KMS-11 (cell line): ENCODE data around the gene MAP3K2.

Experiments
- H2AFZ ChIP-seq: fragments of 200-600 bp; sonication (generic); 2 replicates; pipeline ENCODE4 v1.6.1; 2016; ENCODE audit warnings: antibody characterized with exemption, mixed run types, low read depth
- H3K27ac ChIP-seq: fragments of 200-600 bp; sonication (generic); 2 replicates; pipeline ENCODE4 v1.6.1; 2016; ENCODE audit warnings: mild to moderate bottlenecking, mixed run types
- H3K27me3 ChIP-seq: fragments of 200-600 bp; sonication (generic); 2 replicates; pipeline ENCODE4 v1.6.1; 2017; ENCODE audit warnings: mild to moderate bottlenecking, low read depth, mixed run types, moderate library complexity; ENCODE audit not compliant: insufficient read depth
- H3K36me3 ChIP-seq: fragments of 200-600 bp; sonication (generic); 2 replicates; pipeline ENCODE4 v1.6.1; 2017; ENCODE audit warnings: mild to moderate bottlenecking, mixed run types; ENCODE audit not compliant: insufficient read depth
- H3K4me1 ChIP-seq: fragments of 200-600 bp; sonication (generic); 2 replicates; pipeline ENCODE4 v1.6.1; 2016; ENCODE audit warnings: mild to moderate bottlenecking, low read depth, mixed run types; ENCODE audit not compliant: poor library complexity, severe bottlenecking
- H3K4me2 ChIP-seq: fragments of 200-600 bp; sonication (generic); 2 replicates; pipeline ENCODE4 v1.7.0; 2016; ENCODE audit warnings: mild to moderate bottlenecking, mixed run types
- H3K4me3 ChIP-seq: fragments of 200-600 bp; sonication (generic); IDR thresholded peaks from 2 replicates; pipeline ENCODE4 v1.6.1; 2017; ENCODE audit warnings: low read depth, low read length, mixed read lengths; ENCODE audit not compliant: insufficient read depth
- H3K79me2 ChIP-seq: fragments of 200-600 bp; sonication (generic); 2 replicates; pipeline ENCODE4 v1.6.1; 2016; ENCODE audit warnings: low read depth, mixed run types; ENCODE audit not compliant: insufficient read depth
- H3K9ac ChIP-seq: fragments of 200-600 bp; sonication (generic); 2 replicates; pipeline ENCODE4 v1.6.1; 2016; ENCODE audit warnings: mild to moderate bottlenecking, mixed run types
- H4K20me1 ChIP-seq: fragments of 200-600 bp; sonication (generic); 2 replicates; pipeline ENCODE4 v1.6.1; 2016; ENCODE audit warnings: mild to moderate bottlenecking, mixed run types; ENCODE audit not compliant: insufficient read depth
- TF ChIP-seq, protein P1 (sequence below): fragments of 200-600 bp; sonication (generic); conservative IDR thresholded peaks from 2 replicates; pipeline ENCODE4 v1.6.1; 2017; ENCODE audit warnings: low read depth, mild to moderate bottlenecking, antibody characterized with exemption, low read length, moderate library complexity, mixed read lengths

The MAP3K2 gene

DNA sequence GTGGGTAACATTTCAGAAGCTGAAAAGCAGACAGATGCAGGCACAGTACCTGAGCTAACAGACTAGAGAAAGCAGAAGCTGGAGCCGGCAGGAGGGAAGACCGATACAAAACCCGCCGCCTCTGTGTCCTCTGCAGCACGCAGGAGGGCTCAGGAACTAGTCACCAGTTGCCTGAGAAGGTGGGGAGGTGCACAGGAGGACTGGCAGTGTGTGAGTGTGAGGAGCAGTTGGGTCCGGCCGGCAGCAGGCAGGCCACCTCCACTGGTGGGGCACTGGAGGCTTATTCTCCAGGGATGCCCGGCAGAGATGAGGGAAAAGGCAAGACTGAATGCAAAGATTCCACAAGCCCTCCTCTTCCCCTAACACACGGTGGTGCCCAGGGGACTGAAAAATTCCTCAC lies 112.0 kb downstream of the MAP3K2 start:
- Histone ChIP-seq H3K4me1 (peaks cover 1% of the 10 kb centered on the region), H3K36me3 (no peaks in the 10 kb centered on the region), H3K4me2 (no peak overlapping the region), H3K9ac (no peak overlapping the region), H4K20me1 (no peaks in the 10 kb centered on the region), H3K27me3 (no peaks in the 10 kb centered on the region), H3K79me2 (no peaks in the 10 kb centered on the region), H3K27ac (no peak overlapping the region), H3K4me3 (no peak overlapping the region), H2AFZ (no peak overlapping the region)
- TF ChIP-seq, protein P1, sequence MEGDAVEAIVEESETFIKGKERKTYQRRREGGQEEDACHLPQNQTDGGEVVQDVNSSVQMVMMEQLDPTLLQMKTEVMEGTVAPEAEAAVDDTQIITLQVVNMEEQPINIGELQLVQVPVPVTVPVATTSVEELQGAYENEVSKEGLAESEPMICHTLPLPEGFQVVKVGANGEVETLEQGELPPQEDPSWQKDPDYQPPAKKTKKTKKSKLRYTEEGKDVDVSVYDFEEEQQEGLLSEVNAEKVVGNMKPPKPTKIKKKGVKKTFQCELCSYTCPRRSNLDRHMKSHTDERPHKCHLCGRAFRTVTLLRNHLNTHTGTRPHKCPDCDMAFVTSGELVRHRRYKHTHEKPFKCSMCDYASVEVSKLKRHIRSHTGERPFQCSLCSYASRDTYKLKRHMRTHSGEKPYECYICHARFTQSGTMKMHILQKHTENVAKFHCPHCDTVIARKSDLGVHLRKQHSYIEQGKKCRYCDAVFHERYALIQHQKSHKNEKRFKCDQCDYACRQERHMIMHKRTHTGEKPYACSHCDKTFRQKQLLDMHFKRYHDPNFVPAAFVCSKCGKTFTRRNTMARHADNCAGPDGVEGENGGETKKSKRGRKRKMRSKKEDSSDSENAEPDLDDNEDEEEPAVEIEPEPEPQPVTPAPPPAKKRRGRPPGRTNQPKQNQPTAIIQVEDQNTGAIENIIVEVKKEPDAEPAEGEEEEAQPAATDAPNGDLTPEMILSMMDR, result no peak

GRCh38 chr2:127275356-127275755 lies 112.4 kb downstream of the MAP3K2 start:
- TF ChIP-seq, protein P1, result no peak
- Histone ChIP-seq H3K4me2 (no peak overlapping the region), H2AFZ (no peak overlapping the region), H3K4me3 (no peak overlapping the region), H3K4me1 (no peaks in the 10 kb centered on the region), H3K36me3 (no peaks in the 10 kb centered on the region), H3K9ac (no peak overlapping the region), H3K27ac (no peak overlapping the region), H3K79me2 (no peaks in the 10 kb centered on the region), H4K20me1 (no peaks in the 10 kb centered on the region), H3K27me3 (no peaks in the 10 kb centered on the region)

DNA sequence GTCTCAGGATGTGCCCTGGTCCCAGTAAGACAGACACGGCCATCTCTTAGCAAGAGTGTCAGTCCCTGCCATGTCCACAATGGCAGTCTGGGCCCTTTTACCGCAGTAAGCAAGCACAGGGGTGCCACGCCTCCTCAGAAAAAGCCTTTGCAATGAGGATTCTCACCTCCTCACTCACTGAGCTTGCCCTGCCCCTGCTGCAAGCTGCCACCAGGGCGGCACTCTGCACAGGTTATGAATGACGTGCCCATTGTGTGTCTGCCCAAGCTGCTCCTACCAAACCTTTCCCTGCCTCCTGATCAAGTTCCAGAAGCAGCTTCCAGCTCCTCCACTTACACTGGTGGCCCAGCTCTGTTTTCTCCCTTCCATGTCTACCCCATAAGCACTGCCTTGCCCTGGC lies 117.1 kb downstream of the MAP3K2 start:
- no peaks in the 10 kb centered on the region for H3K36me3 ChIP-seq

DNA sequence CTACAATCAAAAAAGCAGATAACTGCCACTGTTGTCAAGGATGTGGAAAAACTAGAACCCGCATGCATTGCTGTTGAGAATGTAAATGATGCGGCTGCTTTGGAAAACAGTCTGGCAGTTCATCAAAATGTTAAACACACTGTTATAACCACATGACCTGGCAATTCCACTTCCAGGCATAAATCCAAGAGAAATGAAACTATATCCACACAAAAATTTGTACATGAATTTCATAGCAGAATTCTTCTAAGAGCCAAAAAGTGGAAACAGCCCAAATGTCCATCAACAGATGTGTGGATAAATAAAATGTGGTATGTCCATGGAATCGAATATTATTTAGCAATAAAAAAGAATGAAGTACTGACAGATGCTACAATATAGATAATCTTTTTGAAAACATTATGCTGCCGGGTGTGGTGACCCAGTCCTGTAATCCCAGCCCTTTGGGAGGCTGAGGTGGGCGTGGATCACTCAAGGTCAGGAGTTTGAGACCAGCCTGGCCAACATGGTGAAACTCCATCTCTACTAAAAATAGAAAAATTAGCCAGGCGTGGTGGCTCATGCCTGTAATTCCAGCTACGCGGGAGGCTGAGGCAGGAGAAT lies 125.9 kb downstream of the MAP3K2 start:
- Histone ChIP-seq H3K36me3 (no peaks in the 10 kb centered on the region), H3K79me2 (no peaks in the 10 kb centered on the region), H3K4me3 (no peak overlapping the region), H4K20me1 (no peaks in the 10 kb centered on the region), H3K4me2 (no peak overlapping the region), H2AFZ (no peak overlapping the region), H3K27me3 (no peaks in the 10 kb centered on the region), H3K27ac (no peak overlapping the region), H3K9ac (no peak overlapping the region), H3K4me1 (no peaks in the 10 kb centered on the region)
- TF ChIP-seq, protein P1, result no peak

More for the DNA sequence above, 117.1 kb downstream of the MAP3K2 start:
- TF ChIP-seq, protein P1, result 0 out of 2 replicates have a peak, but pooled peaks have one; percentile 15
- H3K4me2 ChIP-seq, result no peak overlapping the region
- no peaks in the 10 kb centered on the region for H3K27me3 ChIP-seq
- H3K4me1 ChIP-seq, result no peaks in the 10 kb centered on the region
- H4K20me1 ChIP-seq, result no peaks in the 10 kb centered on the region
- H3K27ac ChIP-seq, result no peak overlapping the region
- no peaks in the 10 kb centered on the region for H3K79me2 ChIP-seq
- H3K4me3 ChIP-seq, result no peak overlapping the region
- no peak overlapping the region for H3K9ac ChIP-seq
- no peak overlapping the region for H2AFZ ChIP-seq
